ENCODE measurements around the gene RPRD2. TPM values are rescaled to one million over a fixed set of nuclear protein-coding genes. Genes with fewer than 3 reads are reported as not detected.
"Not testable (repeated sequence)": the region's sequence is repeated elsewhere in the genome, so short reads cannot be mapped to it uniquely, and the experiment has no call there.

Gene RPRD2
- polyA plus RNA-seq (ENCODE audit: insufficient read length in 12 of 12) = 100 to 1,000 TPM in 1 of 12 donors, 10 to 100 TPM in 11; 25.9 to 181 (median 27.8) TPM
- long read RNA-seq, donor 1, full-length matches to known transcripts = 6 of 22 reads
- long read RNA-seq, donor 1, partial matches to known transcripts = 16 of 22 reads
- long read RNA-seq, donor 1, other reads (novel, unspliced or antisense) = 0 of 22 reads
- long read RNA-seq, donor 2, full-length matches to known transcripts = 3 of 39 reads
- long read RNA-seq, donor 2, partial matches to known transcripts = 36 of 39 reads
- long read RNA-seq, donor 2, other reads (novel, unspliced or antisense) = 0 of 39 reads
- long read RNA-seq, donor 3, full-length matches to known transcripts = 2 of 2 reads
- long read RNA-seq, donor 3, partial matches to known transcripts = 0 of 2 reads
- long read RNA-seq, donor 3, other reads (novel, unspliced or antisense) = 0 of 2 reads
- long read RNA-seq, donor 4, full-length matches to known transcripts = 3 of 3 reads
- long read RNA-seq, donor 4, partial matches to known transcripts = 0 of 3 reads
- long read RNA-seq, donor 4, other reads (novel, unspliced or antisense) = 0 of 3 reads
- long read RNA-seq, donor 5, full-length matches to known transcripts = 4 of 4 reads
- long read RNA-seq, donor 5, partial matches to known transcripts = 0 of 4 reads
- long read RNA-seq, donor 5, other reads (novel, unspliced or antisense) = 0 of 4 reads
- long read RNA-seq, donor 6, full-length matches to known transcripts = 4 of 4 reads
- long read RNA-seq, donor 6, partial matches to known transcripts = 0 of 4 reads
- long read RNA-seq, donor 6, other reads (novel, unspliced or antisense) = 0 of 4 reads
- long read RNA-seq, donor 7, full-length matches to known transcripts = 3 of 13 reads
- long read RNA-seq, donor 7, partial matches to known transcripts = 10 of 13 reads
- long read RNA-seq, donor 7, other reads (novel, unspliced or antisense) = 0 of 13 reads
- long read RNA-seq, donor 8, full-length matches to known transcripts = 6 of 6 reads
- long read RNA-seq, donor 8, partial matches to known transcripts = 0 of 6 reads
- long read RNA-seq, donor 8, other reads (novel, unspliced or antisense) = 0 of 6 reads
- long read RNA-seq, donor 9, full-length matches to known transcripts = 1 of 1 reads
- long read RNA-seq, donor 9, partial matches to known transcripts = 0 of 1 reads
- long read RNA-seq, donor 9, other reads (novel, unspliced or antisense) = 0 of 1 reads
- long read RNA-seq, donor 10, full-length matches to known transcripts = 5 of 5 reads
- long read RNA-seq, donor 10, partial matches to known transcripts = 0 of 5 reads
- long read RNA-seq, donor 10, other reads (novel, unspliced or antisense) = 0 of 5 reads
- long read RNA-seq, donor 11, full-length matches to known transcripts = 5 of 5 reads
- long read RNA-seq, donor 11, partial matches to known transcripts = 0 of 5 reads
- long read RNA-seq, donor 11, other reads (novel, unspliced or antisense) = 0 of 5 reads

DNA sequence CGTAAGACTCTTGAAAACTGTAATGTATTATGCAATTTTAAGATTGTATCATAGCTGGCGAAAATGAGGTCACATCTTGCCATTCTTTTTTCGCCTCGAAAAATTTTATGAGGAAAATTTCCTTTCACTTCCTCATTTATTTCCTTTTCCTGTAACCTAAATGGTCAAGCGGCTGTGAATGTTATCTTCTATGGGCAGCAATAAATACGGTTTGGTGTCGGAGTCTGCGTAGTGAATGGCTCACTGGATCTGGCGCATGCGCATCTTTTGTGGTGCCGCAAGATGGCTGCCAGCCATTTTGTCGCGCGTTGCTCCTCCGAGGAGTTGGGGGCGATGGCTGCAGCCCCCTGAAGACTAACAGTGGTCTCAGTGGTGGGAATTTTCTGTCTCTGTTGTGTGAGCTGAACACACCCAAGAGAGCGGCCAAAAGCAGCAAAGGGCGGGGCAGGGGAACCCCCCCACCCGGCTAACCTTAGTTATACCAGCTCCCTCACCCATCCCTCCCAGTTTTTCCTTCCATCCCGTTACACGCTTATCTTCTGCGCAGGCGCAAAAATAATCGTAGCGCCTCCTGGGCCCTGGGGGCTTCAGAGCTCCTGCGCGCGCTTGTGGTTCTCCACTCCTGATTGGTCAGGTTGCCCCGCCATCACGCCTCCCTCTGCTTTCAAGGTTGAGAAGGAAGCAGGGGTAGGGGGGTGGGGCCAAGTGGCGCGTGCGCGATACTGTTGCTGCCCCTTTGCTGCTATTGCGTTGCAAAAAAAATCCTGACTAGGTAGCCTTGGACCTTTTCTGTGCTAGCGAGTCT, at the start of gene RPRD2:
Gene RPRD2, plus strand, starts transcription at position 722 of the 805 bp plus-strand sequence. CDS start 568 bp downstream, outside the sequence.
- DNase-seq = peak; percentile 99

DNA sequence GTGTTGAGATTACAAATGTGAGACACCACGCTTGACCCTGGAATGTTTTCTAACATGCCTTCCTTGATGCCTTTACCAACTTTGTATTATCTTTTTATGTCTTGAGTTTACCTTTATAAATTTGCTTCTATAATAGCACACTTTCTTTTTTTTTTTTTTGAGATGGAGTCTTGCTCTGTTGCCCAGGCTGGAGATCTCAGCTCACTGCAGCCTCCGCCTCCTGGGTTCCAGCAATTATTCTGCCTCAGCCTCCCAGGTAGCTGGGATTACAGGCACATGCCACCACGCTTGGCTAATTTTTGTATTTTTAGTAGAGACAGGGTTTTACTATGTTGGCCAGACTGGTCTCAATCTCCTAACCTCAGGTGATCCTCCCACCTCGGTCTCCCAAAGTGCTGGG, 49.3 kb upstream of the RPRD2 start:
- DNase-seq = not testable (repeated sequence)

DNA sequence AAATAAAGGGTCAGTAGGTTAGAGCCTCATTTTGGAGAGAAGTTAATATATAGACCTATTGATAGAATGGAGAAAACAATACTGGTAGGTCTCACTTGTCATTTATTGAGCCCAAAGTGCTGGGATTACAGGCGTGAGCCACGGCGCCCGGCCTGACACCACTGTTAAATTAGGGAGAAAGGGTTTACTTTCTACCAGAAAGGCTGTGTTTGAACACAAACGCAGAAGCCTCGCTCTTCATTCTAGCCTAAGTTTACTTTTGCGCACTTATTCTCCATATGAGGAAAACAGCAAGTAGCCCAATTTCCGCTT, 43.3 kb upstream of the RPRD2 start:
- no peak for DNase-seq

DNA sequence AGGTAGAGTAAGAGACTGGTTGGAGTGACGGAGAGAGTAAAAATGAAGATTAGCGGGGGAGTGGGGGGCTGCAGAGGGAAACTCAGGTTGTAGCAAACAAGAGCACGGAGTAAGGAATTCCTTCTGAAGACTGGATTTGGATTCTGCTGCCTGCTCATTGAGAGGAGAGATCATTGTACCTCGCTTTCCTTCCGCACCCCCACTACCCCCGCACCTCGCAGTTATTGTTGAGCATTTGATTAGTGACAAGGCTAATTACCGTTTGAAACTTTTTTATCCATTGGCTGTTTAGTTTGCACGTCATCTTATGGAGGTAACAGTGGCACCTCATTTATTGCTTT, 42.2 kb upstream of the RPRD2 start:
- DNase-seq = no peak

DNA sequence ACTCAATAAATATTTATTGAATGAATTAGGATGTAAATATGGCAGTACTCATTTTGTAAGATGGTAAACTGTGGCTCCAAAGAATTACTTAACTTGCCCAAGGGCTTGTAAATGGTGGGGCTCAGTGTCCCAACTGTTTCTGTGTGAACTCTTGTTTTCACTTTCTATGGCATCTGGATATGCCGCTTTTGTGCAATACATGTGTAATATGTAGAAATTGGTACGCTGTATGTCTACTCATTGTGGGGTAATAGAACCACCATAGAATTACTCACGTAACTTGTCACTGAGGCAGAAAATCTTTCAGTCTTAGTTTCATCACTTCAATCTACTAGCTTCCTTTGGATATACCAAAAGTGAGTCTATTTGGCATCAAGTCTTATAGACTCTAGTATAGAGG, 41.6 kb upstream of the RPRD2 start:
- no peak for DNase-seq

DNA sequence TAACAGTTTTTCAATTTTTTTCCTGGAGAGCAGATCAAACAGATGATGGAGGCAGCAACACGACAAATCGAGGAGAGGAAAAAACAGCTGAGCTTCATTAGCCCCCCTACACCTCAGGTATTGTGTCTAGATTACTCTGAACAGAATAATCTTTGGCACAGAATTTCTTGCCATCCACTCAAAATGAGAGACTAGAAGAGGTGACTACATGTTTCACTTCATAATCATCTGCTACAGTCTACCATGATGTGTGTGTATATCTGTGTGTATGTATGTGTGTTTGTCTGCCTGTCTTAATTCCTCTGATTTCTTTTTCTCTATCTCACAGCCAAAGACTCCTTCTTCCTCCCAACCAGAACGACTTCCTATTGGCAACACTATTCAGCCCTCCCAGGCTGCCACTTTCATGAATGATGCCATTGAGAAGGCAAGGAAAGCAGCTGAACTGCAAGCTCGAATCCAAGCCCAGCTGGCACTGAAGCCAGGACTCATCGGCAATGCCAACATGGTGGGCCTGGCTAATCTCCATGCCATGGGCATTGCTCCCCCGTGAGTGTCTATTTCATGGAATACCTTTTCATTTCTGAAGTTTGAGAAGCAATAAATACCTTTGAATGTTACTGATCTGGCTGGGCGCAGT, 31.2 kb upstream of the RPRD2 start:
- no peak for DNase-seq

DNA sequence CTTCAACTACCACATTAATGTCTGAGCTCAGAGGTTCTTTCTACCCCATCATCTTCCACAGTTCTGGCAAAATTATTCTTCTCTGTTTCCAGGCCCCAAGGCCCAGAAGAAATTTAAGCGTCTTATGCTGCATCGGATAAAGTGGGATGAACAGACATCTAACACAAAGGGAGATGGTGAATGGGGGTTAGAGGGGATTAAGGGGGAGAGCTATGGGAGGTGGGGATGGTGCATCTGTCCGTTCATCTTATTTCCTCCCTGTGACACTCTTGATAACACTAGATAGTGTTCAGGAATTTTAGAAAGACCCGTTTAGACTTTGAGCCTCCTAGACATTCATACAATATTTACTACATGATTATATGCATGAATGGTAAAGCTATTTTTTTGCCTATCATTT, 17.6 kb upstream of the RPRD2 start:
- DNase-seq = no peak

DNA sequence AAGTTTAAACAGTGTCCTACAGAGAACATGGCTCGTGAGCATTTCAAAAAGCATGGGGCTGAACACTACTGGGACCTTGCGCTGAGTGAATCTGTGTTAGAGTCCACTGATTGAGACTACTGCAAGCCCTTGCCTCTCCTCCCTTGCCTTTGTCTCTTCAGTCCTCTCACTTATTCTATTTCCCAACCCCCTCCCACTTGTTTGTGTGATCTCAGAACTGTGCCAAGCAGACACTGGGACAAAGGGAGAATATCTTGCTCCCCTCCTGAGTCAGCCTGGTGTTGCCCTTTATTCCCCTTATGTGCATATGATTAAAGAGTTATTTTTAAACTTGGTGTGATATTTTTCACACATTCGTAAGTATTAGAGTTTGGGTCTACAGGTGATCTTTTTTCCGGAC, 11.1 kb upstream of the RPRD2 start:
- DNase-seq = no peak

DNA sequence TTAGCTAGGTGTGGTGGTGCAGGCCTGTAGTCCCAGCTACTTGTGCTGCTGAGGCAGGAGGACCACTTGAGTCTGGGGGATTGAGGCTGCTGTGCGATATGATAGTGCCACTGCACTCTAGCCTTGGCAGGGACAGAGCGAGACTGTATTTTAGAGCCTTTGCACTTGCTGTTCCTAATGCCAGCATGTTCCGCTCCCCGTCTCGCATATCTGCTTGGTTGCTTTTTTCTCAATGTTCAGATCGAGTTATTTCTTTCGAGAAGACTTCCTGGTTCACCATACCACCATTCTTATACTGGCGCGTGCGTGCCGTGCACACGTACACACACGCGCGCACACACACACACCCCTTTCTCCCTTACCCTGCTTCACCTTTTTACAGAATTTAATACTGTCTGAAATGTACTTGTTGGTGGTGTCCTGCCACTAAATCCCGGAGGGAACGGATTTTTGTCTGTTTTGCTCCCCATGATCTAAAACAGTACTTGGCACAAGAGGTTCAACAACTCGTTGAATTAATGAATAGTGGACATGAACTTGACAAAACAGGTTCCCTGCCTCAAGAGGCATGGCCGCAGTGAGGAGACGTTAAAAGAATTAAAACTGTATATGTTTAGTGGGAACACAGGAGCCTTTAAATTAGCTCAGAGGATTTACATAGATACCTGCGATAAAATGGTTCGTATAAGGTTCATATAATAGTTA, 1.1 kb upstream of the RPRD2 start:
- DNase-seq = peak; percentile 46

DNA sequence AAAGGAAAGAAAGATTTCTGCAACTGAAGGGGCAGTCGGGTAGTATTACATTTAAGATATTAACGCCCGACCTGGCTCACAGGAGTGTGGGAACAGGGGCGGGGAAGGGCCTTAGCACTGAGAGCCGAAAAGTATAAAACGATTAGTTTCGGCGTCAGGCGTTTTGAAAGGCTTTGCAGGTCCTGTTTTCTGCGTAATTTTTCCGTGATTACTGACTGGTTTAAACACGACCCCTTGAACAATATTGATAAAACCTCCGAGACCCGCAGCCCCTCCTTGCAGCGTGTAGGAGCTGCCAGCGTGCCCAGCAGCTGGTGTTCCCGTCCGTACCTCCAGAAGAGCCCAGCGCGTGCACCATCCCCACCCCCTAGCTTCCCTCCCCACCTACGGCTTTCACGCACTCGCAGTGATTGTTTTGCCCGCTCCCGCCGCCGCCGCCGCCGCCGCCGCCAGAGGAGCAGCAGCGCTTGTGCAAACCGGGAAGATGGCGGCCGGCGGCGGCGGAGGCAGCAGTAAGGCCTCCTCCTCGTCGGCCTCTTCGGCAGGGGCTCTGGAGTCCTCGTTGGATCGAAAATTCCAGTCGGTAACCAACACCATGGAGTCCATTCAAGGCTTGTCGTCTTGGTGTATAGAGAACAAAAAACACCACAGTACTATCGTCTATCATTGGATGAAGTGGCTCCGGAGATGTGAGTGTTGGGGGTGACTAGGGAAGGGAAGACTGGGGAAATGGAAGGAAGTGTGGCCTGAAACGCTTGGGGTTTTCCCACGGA, 470 bp downstream of the RPRD2 start:
- DNase-seq = peak; percentile 65

DNA sequence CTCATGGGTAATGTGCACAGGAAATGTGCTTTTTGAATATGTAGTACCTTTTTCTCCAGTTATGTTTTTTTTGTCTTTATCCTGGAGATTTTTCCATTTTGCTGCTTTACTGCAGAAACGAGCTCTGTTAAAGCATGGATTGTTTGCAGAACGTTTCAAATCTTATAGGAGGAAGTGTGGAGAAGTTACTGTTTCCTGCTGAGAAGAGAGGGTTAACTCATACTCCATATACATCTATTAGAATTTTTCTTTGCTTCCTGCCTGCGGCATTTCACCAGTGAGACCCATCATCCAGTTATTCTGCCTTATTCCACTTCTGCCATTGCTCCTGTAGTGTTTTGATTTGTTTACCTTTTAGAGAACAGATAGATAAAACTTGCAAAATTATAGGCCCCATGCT, 2.0 kb downstream of the RPRD2 start:
- DNase-seq = no peak

DNA sequence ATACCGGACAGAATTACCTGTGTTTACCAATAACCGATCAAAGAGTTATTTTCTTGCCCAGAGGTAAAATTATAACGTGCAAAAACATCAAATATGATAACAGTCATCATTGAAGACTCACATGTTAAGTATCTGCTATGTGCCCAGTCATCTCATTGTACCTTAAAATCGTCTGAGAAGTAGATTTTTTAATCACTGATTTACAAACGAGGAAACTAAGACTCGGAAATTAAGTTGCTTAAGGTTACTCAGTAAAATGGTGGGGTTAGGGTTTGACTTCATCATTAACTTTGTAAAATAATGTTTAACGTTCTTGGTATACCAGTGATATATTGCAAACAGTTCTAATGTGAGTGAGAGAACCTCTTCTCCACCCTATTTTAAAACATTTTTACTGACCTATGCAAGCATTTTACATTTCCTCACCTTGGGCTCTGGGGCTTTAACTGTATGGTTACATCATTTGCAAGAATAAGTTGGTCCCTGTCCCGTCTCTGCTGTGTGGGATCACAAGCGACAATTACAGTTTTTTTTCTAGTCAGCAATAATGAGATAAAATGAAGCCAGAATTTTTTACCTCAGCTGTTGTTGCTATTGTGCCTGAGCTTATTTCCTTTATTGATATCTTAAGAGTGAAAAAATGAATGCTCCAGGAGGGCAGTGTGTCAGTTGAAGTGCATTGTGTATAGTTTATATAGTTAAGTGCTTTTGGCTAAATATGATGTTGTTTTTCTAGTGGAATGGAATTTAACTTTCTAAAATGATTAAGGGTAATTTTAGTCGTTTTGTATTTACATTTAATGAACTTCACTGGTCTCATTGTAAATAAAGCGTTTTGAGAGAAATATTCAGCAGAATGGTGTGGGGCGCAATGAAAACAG, 2.7 kb downstream of the RPRD2 start:
- DNase-seq = no peak

DNA sequence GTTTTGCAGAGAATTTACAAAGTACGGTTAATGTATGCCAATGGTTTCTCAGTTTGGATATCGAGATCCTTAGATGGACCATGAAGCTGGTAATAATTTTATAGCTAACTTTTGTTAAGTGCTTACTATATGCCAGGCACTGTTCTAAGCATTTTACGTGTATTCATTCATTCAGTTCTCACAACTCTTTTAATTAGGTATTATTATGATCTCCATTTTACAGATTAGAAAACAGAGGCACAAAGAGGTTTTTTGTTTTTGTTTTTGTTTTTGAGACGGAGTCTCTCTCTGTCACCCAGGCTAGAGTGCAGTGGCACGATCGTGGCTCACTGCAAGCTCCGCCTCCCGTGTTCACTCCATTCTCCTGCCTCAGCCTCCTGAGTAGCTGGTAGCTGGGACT, 7.2 kb downstream of the RPRD2 start:
- DNase-seq = no peak

DNA sequence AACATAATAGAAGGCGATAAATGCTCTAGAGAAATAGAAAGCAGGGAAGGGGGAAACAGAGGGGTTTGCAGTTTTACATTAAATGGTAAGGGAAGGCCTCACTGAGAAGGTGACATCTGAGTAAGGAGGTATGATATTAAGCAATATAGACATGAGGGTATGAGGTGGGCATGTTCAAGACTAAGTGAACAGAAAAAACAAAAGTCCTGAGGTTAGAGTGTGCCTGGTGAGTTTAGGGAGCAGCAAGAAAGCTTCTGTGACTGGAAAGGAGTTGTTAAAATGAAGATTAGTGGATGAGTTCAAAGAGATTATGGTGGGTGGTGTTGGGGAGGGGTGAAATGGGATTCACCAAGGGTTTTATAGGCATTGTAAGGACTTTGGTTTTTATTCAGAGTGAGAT, 8.6 kb downstream of the RPRD2 start:
- no peak for DNase-seq

DNA sequence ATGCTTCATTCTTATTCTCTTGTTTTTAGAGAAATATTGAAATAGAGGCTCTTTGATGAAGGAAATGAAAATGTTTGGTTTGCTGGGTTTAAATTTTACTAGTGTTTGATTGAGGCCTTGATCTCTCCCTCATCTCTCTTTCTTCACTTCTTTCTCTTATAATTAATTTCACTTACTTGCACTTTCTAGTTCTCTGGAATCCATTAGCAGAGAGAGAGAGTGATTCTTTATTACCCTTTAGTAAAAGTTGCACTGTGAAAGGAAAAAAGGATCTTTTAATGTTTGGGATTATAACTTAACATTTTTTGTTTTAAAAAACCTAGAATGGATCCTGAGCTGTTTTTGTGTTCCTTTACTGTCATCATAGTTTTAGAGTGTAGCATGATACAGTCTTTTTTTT, 12.2 kb downstream of the RPRD2 start:
- DNase-seq = no peak

DNA sequence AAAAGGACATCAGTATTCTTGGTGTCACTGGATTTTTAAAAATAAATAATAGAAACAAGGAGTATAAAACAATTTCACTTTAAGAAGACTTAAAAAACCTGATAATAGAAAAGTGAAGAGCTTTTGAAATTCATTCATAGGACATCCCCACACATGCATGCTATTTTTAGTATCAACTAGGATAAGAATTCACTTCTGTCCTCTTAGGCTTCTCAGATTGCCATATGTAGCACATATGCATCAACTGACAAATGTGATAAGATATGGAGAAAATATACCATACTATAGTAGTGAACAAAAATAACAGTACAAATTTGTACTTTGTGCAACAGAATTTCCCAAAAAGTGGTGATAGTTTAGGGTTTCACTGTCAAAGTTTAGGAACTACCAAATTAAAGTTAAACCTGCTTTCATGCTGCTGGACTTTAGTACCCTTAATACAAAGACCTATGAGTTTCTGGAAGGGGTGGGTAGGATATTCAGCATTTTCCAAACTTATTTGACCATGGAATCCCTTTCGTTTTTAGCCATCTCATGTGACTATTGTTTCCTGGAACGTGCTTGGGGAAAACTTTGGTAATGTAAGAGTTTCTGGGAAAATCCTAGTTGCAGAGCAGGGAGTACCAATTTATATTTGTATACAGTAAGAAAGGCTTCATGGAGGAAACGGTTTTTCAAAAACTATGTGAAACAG, 19.8 kb downstream of the RPRD2 start:
- DNase-seq = peak; percentile 57

Measured in muscle of arm (tissue), 14 donors.